Measurements from ENCODE around the gene PURB. TPM values are rescaled to one million over a fixed set of nuclear protein-coding genes. Genes with fewer than 3 reads are reported as not detected.
"Not testable (repeated sequence)": the region's sequence is repeated elsewhere in the genome, so short reads cannot be mapped to it uniquely, and the experiment has no call there.

PURB gene
- 10 to 100 TPM; 16.4 to 27.7 (median 21.5) TPM for total RNA-seq

- peaks cover 0 to under 1% (median 0%) of the 10 kb centered on the region in 3 donors for H3K36me3 ChIP-seq
These were observed at the start of gene PURB for GRCh38 chr7:44885394-44886317. Gene PURB, minus strand, starts transcription at chr7:44885530. Its CDS starts 182 bp downstream, at chr7:44885348.

GRCh38 chr7:44935016-44935415, 49.7 kb upstream of the PURB start:
- Histone ChIP-seq H3K4me1 (no peaks in the 10 kb centered on the region), H3K27ac (no peak overlapping the region), H3K4me3 (no peak overlapping the region), H3K9me3 (no peaks in the 10 kb centered on the region), H3K27me3 (peaks cover 0 to 23% (median 0%) of the 10 kb centered on the region in 4 donors), H3K36me3 (no peaks in the 10 kb centered on the region)
- intact Hi-C loops (cut with DNase I), result no loop called here
- WGBS, 2 donors, result 33 to 60% methylated on average over 1 of the region's 1 CpG
- no peak for DNase-seq
- TF ChIP-seq CTCF (IDR thresholded peaks at IDR 0.05) (no peak), POLR2A (IDR thresholded peaks at IDR 0.05) (no peak)

More at GRCh38 chr7:44885394-44886317, at the start of gene PURB:
- peak; percentile 63 for DNase-seq
- no peaks in the 10 kb centered on the region for H3K27me3 ChIP-seq
- WGBS, 2 donors, result 3% methylated on average over 10 to 17 of the region's 72 CpGs
- peaks cover 24 to 54% (median 41%) of the 10 kb centered on the region in 3 donors for H3K4me1 ChIP-seq
- peak within 1 kb of the TSS; percentile 98 to 100 (median 99) for H3K27ac ChIP-seq
- H3K4me3 ChIP-seq, result peak within 1 kb of the TSS; percentile 74 to 96 (median 80)
- intact Hi-C loops (cut with DNase I), result no loop called here
- TF ChIP-seq POLR2A (IDR thresholded peaks at IDR 0.05) (peak in 3 of 4 donors; percentile 93 to 96 (median 93)), CTCF (IDR thresholded peaks at IDR 0.05) (peak in 1 of 6 experiments; percentile 30)
- no peaks in the 10 kb centered on the region for H3K9me3 ChIP-seq

GRCh38 chr7:44934510-44934909, 49.2 kb upstream of the PURB start:
- intact Hi-C loops (cut with DNase I); H3K4me1 ChIP-seq; DNase-seq; H3K4me3 ChIP-seq; H3K27ac ChIP-seq; H3K9me3 ChIP-seq; H3K36me3 ChIP-seq: not testable (repeated sequence)
- H3K27me3 ChIP-seq, result peaks cover 0 to 26% (median 0%) of the 10 kb centered on the region in 4 donors
- WGBS, 2 donors, result 87% methylated on average over 5 of the region's 5 CpGs

- intact Hi-C loops (cut with DNase I), result no loop called here
- TF ChIP-seq POLR2A (IDR thresholded peaks at IDR 0.05), result no peak
- no peak for TF ChIP-seq CTCF (IDR thresholded peaks at IDR 0.05)
- Histone ChIP-seq H3K4me1 (no peaks in the 10 kb centered on the region), H3K9me3 (no peaks in the 10 kb centered on the region), H3K4me3 (no peak overlapping the region), H3K36me3 (no peaks in the 10 kb centered on the region), H3K27me3 (peaks cover 0 to 10% (median 0%) of the 10 kb centered on the region in 4 donors), H3K27ac (no peak overlapping the region)
- DNase-seq, result no peak
- WGBS, 2 donors, result 74 to 85% methylated on average over 6 of the region's 6 CpGs
These were observed 45.6 kb upstream of the PURB start for GRCh38 chr7:44930921-44931320.

- Histone ChIP-seq H3K4me3 (no peak overlapping the region), H3K27me3 (no peaks in the 10 kb centered on the region), H3K27ac (no peak overlapping the region), H3K9me3 (no peaks in the 10 kb centered on the region), H3K4me1 (peaks cover 0 to 7% (median 3%) of the 10 kb centered on the region in 3 donors), H3K36me3 (no peaks in the 10 kb centered on the region)
- 62 to 74% methylated on average over 6 to 8 of the region's 8 CpGs for WGBS, 2 donors
- intact Hi-C loops (cut with DNase I), result loop anchor here (5.0 to 10.0 kb wide), 2 partner anchors 65 to 338 kb away; partner anchors contain the start of gene TMED4
- TF ChIP-seq POLR2A (IDR thresholded peaks at IDR 0.05) (no peak), CTCF (IDR thresholded peaks at IDR 0.05) (no peak)
- DNase-seq, result no peak
These were observed 37.0 kb upstream of the PURB start for GRCh38 chr7:44922351-44922694.

Measured in esophagus squamous epithelium (tissue), 5 donors.